Stimulated activated CD8-positive, alpha-beta memory T cell treated with anti-CD3 and anti-CD28 coated beads, Interleukin-7, amount 100 ng/mL, for 1 hour (primary cell): ENCODE measurements around the gene CD59.

Experiments used
- DNase-seq, 2 donors: peaks; one replicate each; pipeline ENCODE4 v3.0.0-alpha.2; 2020; ENCODE audit warnings: low read depth in 2 of 2

The CD59 gene, protein sequence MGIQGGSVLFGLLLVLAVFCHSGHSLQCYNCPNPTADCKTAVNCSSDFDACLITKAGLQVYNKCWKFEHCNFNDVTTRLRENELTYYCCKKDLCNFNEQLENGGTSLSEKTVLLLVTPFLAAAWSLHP

GRCh38 chr11:33736148-33736812 lies at the start of gene CD59:
CD59 (minus strand) TSS chr11:33736423; CDS start chr11:33722445, 13,978 bp downstream.
- DNase-seq: peak; percentile 77 to 82

DNA sequence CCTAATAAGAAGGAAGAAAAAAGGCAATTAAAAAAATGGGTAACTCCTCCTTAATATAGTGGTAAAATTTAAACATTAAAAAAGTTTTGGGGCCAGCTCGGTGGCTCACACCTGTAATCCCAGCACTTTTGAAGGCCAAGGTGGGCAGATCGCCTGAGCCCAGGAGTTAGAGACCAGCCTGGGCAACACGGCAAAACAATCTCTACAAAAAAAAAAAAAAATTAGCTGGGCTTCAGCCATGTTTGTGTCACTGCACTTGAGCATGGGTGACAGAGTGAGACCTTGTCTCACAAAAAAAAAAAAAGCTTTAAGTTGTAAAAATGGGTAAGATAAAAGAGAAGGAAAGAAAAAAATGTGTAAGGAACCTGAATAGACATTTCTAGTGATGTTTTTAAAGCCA lies 49.4 kb upstream of the CD59 start:
- DNase-seq: no peak

- DNase-seq: no peak
These were observed 43.8 kb upstream of the CD59 start for GRCh38 chr11:33779849-33780528.

GRCh38 chr11:33778675-33779074 lies 42.5 kb upstream of the CD59 start:
- no peak for DNase-seq

DNA sequence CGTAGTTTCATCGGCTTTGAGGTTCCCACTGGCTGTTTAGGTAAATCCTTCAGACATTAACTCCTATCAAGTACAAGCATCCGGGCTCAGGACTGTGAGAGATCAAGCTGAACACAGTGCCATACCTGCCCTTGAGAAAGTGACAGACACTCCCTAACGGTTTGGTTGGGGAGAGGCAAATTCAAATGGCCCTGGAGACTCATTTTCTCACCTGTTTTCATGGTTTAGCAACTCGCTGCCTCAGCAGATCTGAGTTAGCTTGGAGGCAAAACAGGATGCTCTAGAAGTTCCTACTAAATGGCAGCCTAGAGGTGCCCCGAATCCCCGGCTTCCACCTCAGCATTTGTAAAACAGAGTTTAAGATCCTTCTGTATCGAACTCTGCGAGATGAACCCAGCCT lies 41.7 kb upstream of the CD59 start:
- DNase-seq: no peak

GRCh38 chr11:33775832-33776470 lies 39.7 kb upstream of the CD59 start:
- DNase-seq: no peak

DNA sequence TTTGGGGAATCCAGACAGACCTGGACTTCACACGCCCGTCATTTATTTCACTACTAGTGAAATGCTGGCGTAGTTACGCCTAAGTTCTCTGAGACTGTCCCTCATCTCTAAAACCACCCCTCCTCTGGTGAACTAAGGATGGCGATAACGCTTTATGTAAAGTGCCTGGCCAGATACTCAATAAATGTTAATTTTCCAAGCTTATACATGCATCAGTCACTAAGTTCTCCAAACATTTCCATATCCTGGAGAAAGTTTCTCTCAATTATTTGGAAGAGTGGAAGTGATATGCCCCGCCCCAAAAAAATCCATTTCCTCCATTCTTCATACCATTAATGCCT lies 39.2 kb upstream of the CD59 start:
- no peak for DNase-seq

- DNase-seq: no peak
These were observed 38.7 kb upstream of the CD59 start for GRCh38 chr11:33774736-33775466.

- peak; percentile 70 to 73 for DNase-seq
These were observed 37.9 kb upstream of the CD59 start, which contains the start of gene FBXO3 for GRCh38 chr11:33773987-33774735. FBXO3 (minus strand) TSS chr11:33774520; CDS start chr11:33774497, 23 bp downstream.

GRCh38 chr11:33773404-33773986 lies 37.3 kb upstream of the CD59 start:
- peak in 1 of 2 donors; percentile 13 for DNase-seq

GRCh38 chr11:33772870-33773269 lies 36.6 kb upstream of the CD59 start:
- DNase-seq: no peak

- no peak for DNase-seq
These were observed 36.1 kb upstream of the CD59 start for GRCh38 chr11:33772300-33772699.

DNA sequence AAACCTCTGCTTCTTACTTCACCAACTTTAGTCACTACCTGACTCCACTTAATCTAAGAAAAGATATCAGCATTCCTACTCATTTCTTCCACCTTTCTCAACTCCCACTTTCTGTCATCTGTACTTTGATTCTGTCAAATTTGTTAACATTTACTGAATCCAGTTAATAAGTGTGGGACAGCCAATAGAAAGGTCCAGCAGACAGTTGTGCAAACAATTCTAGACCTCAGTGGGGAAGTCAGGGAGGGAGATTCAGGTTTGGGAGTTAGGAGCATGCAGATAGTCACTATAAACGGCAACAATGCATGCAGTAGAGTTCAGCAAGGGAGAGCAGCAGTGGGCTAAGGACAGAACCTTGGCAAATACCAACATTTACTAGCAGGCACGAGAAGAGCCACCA lies 34.0 kb upstream of the CD59 start:
- DNase-seq: no peak

- DNase-seq: no peak
These were observed 33.3 kb upstream of the CD59 start for GRCh38 chr11:33769542-33769941.

GRCh38 chr11:33767624-33768023 lies 31.4 kb upstream of the CD59 start:
- no peak for DNase-seq

DNA sequence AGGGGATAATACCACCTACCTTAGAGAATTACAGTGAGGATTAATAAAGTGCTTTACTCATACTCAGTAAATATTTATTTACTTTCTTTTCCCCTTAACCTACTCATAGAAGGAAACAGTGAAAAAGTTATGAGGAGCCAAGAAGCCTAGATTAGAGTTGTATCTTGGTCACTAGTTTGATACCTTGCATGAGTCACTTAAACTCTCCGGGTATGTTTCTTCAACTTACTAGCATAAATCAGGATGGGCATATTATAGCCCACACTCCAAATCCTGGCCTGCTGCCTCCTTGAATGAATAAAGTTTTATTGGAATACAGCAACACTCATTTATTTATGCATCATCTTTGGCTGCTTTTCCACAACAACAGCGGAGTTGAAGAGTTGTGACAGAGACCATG lies 29.9 kb upstream of the CD59 start:
- DNase-seq: no peak

DNA sequence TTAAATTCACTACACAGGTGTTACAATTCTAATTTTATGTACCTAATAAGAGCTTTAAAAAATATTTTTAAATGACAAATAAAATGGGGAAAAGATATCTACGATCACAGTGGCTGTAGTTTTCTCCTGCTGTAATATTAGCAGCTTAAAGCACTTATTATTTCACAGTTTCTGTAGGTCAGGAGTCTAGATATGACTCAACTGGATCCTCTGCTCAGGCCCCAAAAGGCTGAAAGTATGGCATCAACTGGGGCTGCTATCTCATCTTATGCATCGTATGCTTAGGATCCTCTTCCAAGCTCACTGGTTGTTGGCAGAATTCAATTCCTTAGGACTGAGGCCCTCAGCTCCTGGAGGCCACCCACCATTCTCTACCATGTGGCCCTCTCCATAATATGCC lies 25.2 kb upstream of the CD59 start:
- no peak for DNase-seq

DNA sequence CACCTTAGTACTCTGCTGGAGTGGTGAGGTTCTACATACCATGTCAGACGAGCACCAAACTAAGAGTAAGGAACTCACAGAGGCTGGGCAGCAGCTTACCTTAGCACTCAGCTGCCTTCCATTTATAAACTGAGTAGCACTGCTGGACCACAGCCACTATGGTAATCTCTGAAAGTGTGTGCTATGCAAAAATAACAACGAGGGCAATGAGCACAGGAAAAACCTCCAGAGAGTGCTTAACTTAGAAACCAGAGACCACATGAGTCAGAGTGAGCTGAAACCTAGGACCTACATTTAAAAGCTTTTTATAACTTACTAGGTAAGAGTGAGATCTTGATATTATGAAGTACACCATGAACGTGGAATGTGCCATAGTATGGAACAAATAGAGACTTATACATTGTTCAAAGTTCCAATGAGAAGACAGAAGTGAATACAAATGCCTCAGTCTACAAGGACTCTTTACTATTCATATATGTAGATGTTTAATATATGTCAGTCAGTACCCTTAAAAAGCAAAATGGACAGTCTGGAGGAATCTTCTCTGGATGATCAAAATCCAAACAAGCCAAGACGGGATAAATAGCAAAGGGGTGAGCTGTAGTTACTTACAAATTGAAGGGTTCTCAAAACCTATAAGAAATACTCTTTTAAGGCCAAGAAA lies 17.2 kb upstream of the CD59 start:
- no peak for DNase-seq

DNA sequence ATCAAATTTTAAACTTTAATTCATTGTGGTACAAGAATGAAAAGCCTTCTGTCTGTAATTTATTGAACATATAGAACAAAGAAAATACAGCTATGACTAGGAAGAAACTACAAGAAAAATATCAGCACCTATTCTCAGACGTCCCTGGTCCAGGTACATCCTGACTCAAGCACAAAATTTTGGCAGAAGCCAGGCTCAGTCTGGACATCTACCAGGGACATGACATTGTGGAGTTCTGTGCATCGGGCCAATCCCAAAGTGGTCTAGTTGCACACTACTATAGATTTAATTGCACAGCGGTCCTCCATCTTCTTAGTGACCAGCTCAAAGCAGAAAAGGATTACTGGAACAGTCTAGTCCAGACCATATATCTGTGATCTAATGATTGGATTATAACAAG lies 15.7 kb upstream of the CD59 start:
- no peak for DNase-seq

DNA sequence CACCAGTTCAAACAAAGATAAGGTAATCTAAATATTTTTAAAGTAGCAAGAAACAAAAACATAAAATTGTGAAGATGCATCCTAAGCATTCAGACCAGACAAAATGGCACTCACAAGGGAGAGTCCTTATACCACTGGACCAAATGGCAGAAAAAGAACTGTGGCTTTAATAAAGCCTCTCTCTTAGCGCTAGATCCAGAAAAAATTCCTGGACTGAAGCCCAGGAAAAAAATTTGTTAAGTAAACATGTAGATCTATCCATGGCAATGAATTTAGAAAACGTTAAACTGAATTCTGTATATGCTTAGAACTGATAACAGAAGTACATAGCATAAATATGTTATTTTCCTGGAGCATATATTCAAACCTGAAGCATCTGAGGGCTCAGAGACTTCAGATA lies 11.8 kb upstream of the CD59 start:
- no peak for DNase-seq

GRCh38 chr11:33743291-33743690 lies 7.1 kb upstream of the CD59 start:
- no peak for DNase-seq
